HepG2 (cell line): ENCODE measurements around the gene ZNF385B. TPM values are rescaled to one million over a fixed set of nuclear protein-coding genes. Genes with fewer than 3 reads are reported as not detected.

Experiments
- ATAC-seq: fragments of 200-7000 bp; cut with Tn5 transposase; 3 replicates; pipeline ENCODE4 v1.9.1; 2020; ENCODE audit warnings: mild to moderate bottlenecking, moderate library complexity
- BruUV-seq: library from RNA; stranded (reverse); fragments of 400-500 nt; replicated peaks from 2 replicates; lab custom pipeline; 2021; lab: Mats Ljungman, UMichigan
- CTCF ChIA-PET: fragments of 300-600 bp; formaldehyde crosslinking; extraction: SDS; loops from one replicate; lab custom pipeline; 2021; ENCODE audit warnings: low total read pairs, inconsistent platforms, low intra/inter-chr PET ratio; lab: Yijun Ruan, JAX
- POLR2A ChIA-PET: fragments of 350-600 bp; sonication (Branson Sonifier 250); formaldehyde crosslinking; loops from one replicate; lab custom pipeline; 2020; ENCODE audit warnings: antibody characterized with exemption, inconsistent platforms; lab: Yijun Ruan, JAX
- DNase-seq: peaks from one replicate; pipeline ENCODE4 v3.0.0-alpha.2; 2015; ENCODE audit warnings: low spot score
- FAIRE-seq: peaks from 3 replicates; lab custom pipeline; 2011; peaks lifted over from hg19 to GRCh38; lab: Jason Lieb, UNC
- H2AFZ ChIP-seq: one replicate; pipeline ENCODE4 v1.6.1; 2011; ENCODE audit warnings: low read length, inconsistent platforms
- H3K27ac ChIP-seq: fragments of 300-600 bp; 3 replicates; pipeline ENCODE4 v1.8.0; 2011; ENCODE audit warnings: mixed run types, mild to moderate bottlenecking, mixed read lengths, low read length, inconsistent platforms; ENCODE audit not compliant: insufficient read depth; ENCODE audit errors: extremely low read length
- H3K27me3 ChIP-seq, 2 experiments: fragments of 200-600 bp in 1 of 2; 2 replicates in 1 of 2; 3 replicates in 1 of 2; pipeline versions ENCODE4 v1.6.0 to v1.8.0; 2011; ENCODE audit warnings: low read length in 2 of 2, mild to moderate bottlenecking in 2 of 2, moderate library complexity in 2 of 2, inconsistent platforms in 1 of 2; ENCODE audit not compliant: insufficient read depth in 2 of 2, control insufficient read depth in 1 of 2
- H3K36me3 ChIP-seq, 2 experiments: fragments of 200-600 bp in 1 of 2; replicated peaks in 1 of 2; 2 replicates in 1 of 2; 3 replicates in 1 of 2; pipeline versions ENCODE4 v1.5.1 to v1.8.0; 2011; ENCODE audit warnings: low read length in 2 of 2, inconsistent platforms in 1 of 2; ENCODE audit not compliant: insufficient read depth in 2 of 2, control insufficient read depth in 1 of 2
- H3K4me1 ChIP-seq: 2 replicates; pipeline ENCODE4 v1.5.1; 2012; ENCODE audit warnings: low read length, inconsistent platforms; ENCODE audit not compliant: insufficient read depth
- H3K4me2 ChIP-seq: 2 replicates; pipeline ENCODE4 v1.6.0; 2011; ENCODE audit warnings: low read depth, low read length, inconsistent platforms
- H3K4me3 ChIP-seq, 3 experiments: fragments of 200-600 bp in 1 of 3; sonication (generic), shearing (Covaris generic) in 1 of 3; replicated peaks in 1 of 3; 2 replicates each; pipeline ENCODE4 v1.5.1; 2011 to 2016; ENCODE audit warnings: low read length in 3 of 3, inconsistent platforms in 2 of 3, low read depth in 2 of 3, mild to moderate bottlenecking in 2 of 3, control low read depth in 1 of 3, mixed read lengths in 1 of 3; ENCODE audit not compliant: insufficient read depth in 1 of 3
- H3K79me2 ChIP-seq: one replicate; pipeline ENCODE4 v1.6.1; 2011; ENCODE audit warnings: low read length, inconsistent platforms; ENCODE audit not compliant: insufficient read depth
- H3K9ac ChIP-seq: 2 replicates; pipeline ENCODE4 v1.6.0; 2011; ENCODE audit warnings: mild to moderate bottlenecking, low read depth, low read length, inconsistent platforms; ENCODE audit not compliant: insufficient read depth
- H3K9me3 ChIP-seq: 2 replicates; pipeline ENCODE4 v1.5.1; 2012; ENCODE audit warnings: mild to moderate bottlenecking, low read length
- H4K20me1 ChIP-seq: 2 replicates; pipeline ENCODE4 v1.6.0; 2011; ENCODE audit warnings: inconsistent platforms, mild to moderate bottlenecking, low read length, moderate library complexity; ENCODE audit not compliant: insufficient read depth
- ARNT ChIP-seq: fragments of 450-650 bp; IDR thresholded peaks from 2 replicates; pipeline ENCODE4 v1.6.1; 2017
- CREB1 ChIP-seq, 2 experiments: fragments of 450-650 bp in 1 of 2; IDR thresholded peaks; 2 replicates each; pipeline ENCODE4 v1.6.1; 2016 to 2017; ENCODE audit warnings: control low read depth in 1 of 2, mild to moderate bottlenecking in 1 of 2, missing compliant biosample characterization in 1 of 2, missing genetic modification characterization in 1 of 2
- MBNL3 ChIP-seq: fragments of 250-450 bp; sonication (Bioruptor Pico); conservative IDR thresholded peaks from 2 replicates; pipeline ENCODE4 v1.8.0; 2022; ENCODE audit warnings: mild to moderate bottlenecking, inconsistent platforms
- PITX1 ChIP-seq: sonication (generic); formaldehyde crosslinking; IDR thresholded peaks from 2 replicates; pipeline ENCODE4 v1.5.1; 2020; ENCODE audit warnings: mild to moderate bottlenecking, missing genetic modification reagents
- SKI ChIP-seq: fragments of 450-650 bp; IDR thresholded peaks from one replicate; pipeline ENCODE4 v1.6.1; 2018; ENCODE audit warnings: mild to moderate bottlenecking; ENCODE audit not compliant: partially characterized antibody
- XRCC5 ChIP-seq: fragments of 200-400 bp; formaldehyde crosslinking; optimal IDR thresholded peaks from 2 replicates; pipeline ENCODE3; 2017; ENCODE audit warnings: mild to moderate bottlenecking, low read length
- ZNF660 ChIP-seq: sonication (generic); formaldehyde crosslinking; IDR thresholded peaks from 2 replicates; pipeline ENCODE4 v1.5.1; 2020; ENCODE audit warnings: mild to moderate bottlenecking, low read depth, missing genetic modification reagents, borderline replicate concordance
- WGBS: methylation state at CpG from one replicate; pipeline ENCODE4 v1.1.6; 2017; ENCODE audit warnings: low lambda C conversion rate; 5-methylcytosine and 5-hydroxymethylcytosine counted together
- in situ Hi-C: cut with HindIII; loops from 2 replicates; pipeline ENCODE4 v1.10.0; 2017; ENCODE audit warnings: low pct_unique_long_range_greater_than_20kb; ENCODE audit not compliant: extremely low pct_ligation_motif_present
- intact Hi-C: fragments of 100-400 bp; cut with micrococcal nuclease; formaldehyde crosslinking; loops from one replicate; pipeline ENCODE4 v1.10.0; 2022; ENCODE audit not compliant: unreplicated experiment
- polyA plus RNA-seq, 8 experiments: library from polyadenylated mRNA; depleted of rRNA in 3 of 8; stranded (reverse) in 7 of 8; unstranded in 1 of 8; fragments of >200 nt; fragmentation: Illumina TruSeq in 4 of 8; extraction: Trizol in 4 of 8; gene quantifications; 2 replicates each; pipeline versions ENCODE4 v1.2.1 to v1.2.3, GENCODE V29; 2011 to 2016; ENCODE audit warnings: low read depth in 4 of 8, missing spikeins in 1 of 8, mixed read lengths in 1 of 8; ENCODE audit not compliant: insufficient read depth in 1 of 8
- total RNA-seq, 5 experiments: library from RNA; depleted of rRNA; stranded (reverse); fragments of >200 nt; fragmentation: Illumina TruSeq; extraction: Trizol; gene quantifications; 2 replicates each; pipeline ENCODE4 v1.2.3, GENCODE V29; 2016; ENCODE audit warnings: low read depth in 1 of 5

The ZNF385B gene
- total and polyA plus RNA-seq, 2 of the 13 experiments (the other 11 are each of a cell fraction or from before 2014, with no cell fraction given), result 3.3 to 6.7 TPM

DNA sequence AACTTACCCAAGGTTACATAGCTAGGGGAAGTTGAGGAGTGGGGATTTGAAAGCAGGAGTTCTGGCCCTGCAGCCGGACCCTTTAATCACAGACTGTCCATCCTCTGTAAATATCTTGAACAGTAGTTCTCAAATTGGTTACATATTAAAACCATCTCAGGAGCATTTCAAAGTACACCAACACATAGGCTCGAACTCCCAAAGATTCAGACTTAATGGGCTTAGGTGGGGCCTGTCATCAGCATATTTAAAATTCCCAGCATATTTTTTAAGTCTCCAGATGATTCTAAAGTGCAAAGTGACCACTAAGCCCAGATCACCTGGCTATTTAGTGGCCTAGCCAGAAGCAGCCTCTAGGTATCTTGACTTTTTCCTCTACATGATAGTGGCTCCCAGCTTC lies 192.2 kb downstream of the ZNF385B start:
- H2AFZ ChIP-seq, result no peak overlapping the region
- 3% methylated on average over 2 of the region's 2 CpGs for WGBS
- in situ Hi-C loops (no loop called here), intact Hi-C loops (no loop called here)
- H3K9ac ChIP-seq, result no peak overlapping the region
- no peaks in the 10 kb centered on the region for H3K79me2 ChIP-seq
- H3K27me3 ChIP-seq, result no peaks in the 10 kb centered on the region
- no peak overlapping the region for H3K4me2 ChIP-seq
- FAIRE-seq (no peak), DNase-seq (no peak), ATAC-seq (no peak)
- H3K36me3 ChIP-seq, result no peaks in the 10 kb centered on the region
- H3K9me3 ChIP-seq, result no peaks in the 10 kb centered on the region
- no peak overlapping the region for H3K27ac ChIP-seq
- H3K4me1 ChIP-seq, result no peaks in the 10 kb centered on the region
- TF ChIP-seq XRCC5 (no peak), PITX1 (CRISPR knock-in tag) (no peak)
- POLR2A ChIA-PET, result no interaction called here
- no peaks in the 10 kb centered on the region for H4K20me1 ChIP-seq
- CTCF ChIA-PET, result no interaction called here
- no TSS peak for BruUV-seq
- no peak overlapping the region for H3K4me3 ChIP-seq

DNA sequence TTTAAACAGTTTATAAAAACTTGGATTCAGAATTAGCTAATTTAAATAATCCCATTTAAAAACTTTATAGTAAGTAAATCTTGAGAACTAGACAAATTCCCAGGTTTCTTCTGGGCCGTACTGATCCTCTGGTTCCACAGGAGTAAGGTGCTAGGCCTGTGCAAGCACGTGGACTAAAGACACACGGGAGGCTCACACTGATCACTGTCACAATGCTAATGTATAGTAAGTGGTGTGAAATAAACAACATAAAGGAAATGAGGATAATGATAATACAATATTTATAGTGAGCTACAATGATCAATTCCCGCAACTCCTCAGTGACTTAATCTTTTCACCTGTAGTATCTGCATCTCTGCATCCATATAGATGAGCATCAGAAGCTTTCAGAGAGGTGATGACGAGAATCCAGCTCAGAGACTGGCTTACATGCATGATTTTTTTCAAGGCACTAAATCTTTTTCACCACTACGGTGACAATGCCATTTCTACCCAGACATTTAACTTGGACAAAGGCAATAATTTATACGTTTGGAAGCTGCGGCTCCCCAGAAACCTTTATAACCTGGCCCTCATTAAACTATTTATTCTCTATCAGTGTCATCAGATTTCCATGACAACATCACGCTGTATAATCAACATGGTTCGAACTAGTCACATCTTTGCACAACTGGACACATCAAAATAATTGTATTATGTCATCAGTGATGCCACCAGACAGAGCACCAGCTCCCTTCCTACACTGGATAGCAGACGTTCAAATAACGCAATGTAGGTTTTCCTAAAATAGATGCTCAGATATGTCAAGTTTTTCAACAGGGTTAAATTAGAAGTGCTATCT lies 196.2 kb downstream of the ZNF385B start:
- H3K36me3 ChIP-seq, result no peaks in the 10 kb centered on the region
- TF ChIP-seq ZNF660 (no peak), SKI (no peak), MBNL3 (no peak), CREB1 (IDR thresholded peaks at IDR 0.05) (peak; percentile 41; the same call in 1 of the 2 replicates), CREB1 (CRISPR knock-in tag; IDR thresholded peaks at IDR 0.05) (no peak), ARNT (no peak)
- TF ChIP-seq, all 625 proteins: peak for 1
- no peaks in the 10 kb centered on the region for H3K79me2 ChIP-seq
- H3K4me1 ChIP-seq, result no peaks in the 10 kb centered on the region
- no peaks in the 10 kb centered on the region for H3K27me3 ChIP-seq
- BruUV-seq, result no TSS peak
- POLR2A ChIA-PET, result no interaction called here
- CTCF ChIA-PET, result no interaction called here
- no peak overlapping the region for H3K27ac ChIP-seq
- in situ Hi-C loops, result no loop called here
- no peak for ATAC-seq
- DNase-seq, result no peak
- 47% methylated on average over 12 of the region's 12 CpGs for WGBS
- intact Hi-C loops, result no loop called here
- no peak for FAIRE-seq
- no peak overlapping the region for H3K4me2 ChIP-seq
- no peak overlapping the region for H2AFZ ChIP-seq
- H3K4me3 ChIP-seq, result no peak overlapping the region
- no peaks in the 10 kb centered on the region for H4K20me1 ChIP-seq
- H3K9ac ChIP-seq, result no peak overlapping the region
- H3K9me3 ChIP-seq, result no peaks in the 10 kb centered on the region
